Raji (cell line): ENCODE measurements around the gene ASPSCR1.

Experiments
- POLR2A ChIP-seq: IDR thresholded peaks from 2 replicates; pipeline ENCODE4 v1.6.1; 2011; ENCODE audit warnings: low read depth, low read length, control low read depth; ENCODE audit not compliant: insufficient read depth

The ASPSCR1 gene

GRCh38 chr17:81983639-81984373 lies 6.4 kb downstream of the ASPSCR1 start:
- TF ChIP-seq POLR2A, result no peak

GRCh38 chr17:81984773-81985410 lies 7.5 kb downstream of the ASPSCR1 start:
- TF ChIP-seq POLR2A, result no peak

- no peak for TF ChIP-seq POLR2A
Observed at GRCh38 chr17:81986606-81987005, 9.2 kb downstream of the ASPSCR1 start.

GRCh38 chr17:81987161-81987770 lies 9.8 kb downstream of the ASPSCR1 start:
- no peak for TF ChIP-seq POLR2A

GRCh38 chr17:81990836-81991683 lies 13.6 kb downstream of the ASPSCR1 start:
- no peak for TF ChIP-seq POLR2A

- TF ChIP-seq POLR2A, result no peak
Observed at GRCh38 chr17:81991684-81992305, 14.4 kb downstream of the ASPSCR1 start.

- no peak for TF ChIP-seq POLR2A
Observed at GRCh38 chr17:81992306-81993102, 15.1 kb downstream of the ASPSCR1 start.

- TF ChIP-seq POLR2A, result no peak
Observed at GRCh38 chr17:81993729-81994592, 16.5 kb downstream of the ASPSCR1 start.

- no peak for TF ChIP-seq POLR2A
Observed at GRCh38 chr17:81994593-81995462, 17.4 kb downstream of the ASPSCR1 start.

GRCh38 chr17:81995463-81996231 lies 18.2 kb downstream of the ASPSCR1 start:
- no peak for TF ChIP-seq POLR2A

- no peak for TF ChIP-seq POLR2A
Observed at GRCh38 chr17:81996232-81996756, 18.9 kb downstream of the ASPSCR1 start.
